Activated CD8-positive, alpha-beta memory T cell treated with anti-CD3 and anti-CD28 coated beads, Interleukin-2, amount 50 U/mL, for 1 hour (primary cell): Measurements from ENCODE around the gene COG5.

Source experiments
- DNase-seq: peaks from one replicate; pipeline ENCODE4 v3.0.0-alpha.2; 2020; ENCODE audit errors: extremely low read depth

The COG5 gene

GRCh38 chr7:107394831-107395230 is 168.9 kb downstream of the COG5 start:
- no peak for DNase-seq

- DNase-seq: no peak
Measured at GRCh38 chr7:107394276-107394675, 169.4 kb downstream of the COG5 start.

GRCh38 chr7:107392830-107393229 is 170.9 kb downstream of the COG5 start:
- no peak for DNase-seq

GRCh38 chr7:107390916-107391315 is 172.8 kb downstream of the COG5 start:
- DNase-seq: no peak

- no peak for DNase-seq
Measured at GRCh38 chr7:107388604-107389003, 175.1 kb downstream of the COG5 start.

- DNase-seq: no peak
Measured at GRCh38 chr7:107387573-107388219, 176.0 kb downstream of the COG5 start.

DNA sequence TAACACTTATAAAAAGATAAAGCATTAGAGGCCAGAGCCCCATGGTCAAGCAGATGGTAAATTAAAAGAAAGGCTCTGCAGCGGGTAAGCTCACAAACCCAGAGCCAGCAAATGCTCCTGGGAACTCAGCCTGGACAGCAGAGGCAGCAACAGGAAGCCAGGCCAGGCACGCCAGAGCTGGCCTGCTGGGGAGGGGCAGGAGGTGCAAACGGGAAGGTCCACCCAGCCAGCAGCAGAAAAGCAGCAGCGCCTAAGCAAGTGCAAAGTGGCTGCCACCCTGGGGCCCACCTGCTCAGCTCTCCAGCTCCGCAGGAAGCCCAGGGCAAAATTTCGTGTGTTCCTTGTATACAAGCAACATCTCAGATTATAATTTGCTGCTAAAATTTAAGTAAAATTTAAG is 176.6 kb downstream of the COG5 start:
- no peak for DNase-seq

GRCh38 chr7:107386548-107387102 is 177.1 kb downstream of the COG5 start:
- no peak for DNase-seq

DNA sequence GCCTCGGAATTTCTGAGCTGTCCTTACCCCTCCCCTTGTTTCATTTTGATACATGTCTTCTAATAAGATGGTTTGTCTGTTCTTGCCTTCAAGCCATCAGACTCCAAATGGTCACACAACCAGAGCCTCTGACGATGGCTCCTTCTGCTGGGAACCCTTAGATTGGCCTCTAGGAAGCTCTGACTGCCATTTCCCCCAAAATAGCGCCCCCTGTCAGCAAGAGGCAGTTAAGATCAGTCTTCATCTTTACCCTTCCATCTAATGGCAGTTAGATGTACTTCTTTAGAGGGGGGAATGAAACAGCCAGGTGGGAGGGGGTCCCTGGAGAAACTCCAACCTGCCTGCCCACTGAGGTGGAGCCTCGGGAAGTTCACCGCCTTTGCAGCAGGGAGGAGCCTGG is 179.7 kb downstream of the COG5 start:
- DNase-seq: no peak

GRCh38 chr7:107383203-107383602 is 180.5 kb downstream of the COG5 start:
- DNase-seq: no peak

- no peak for DNase-seq
Measured at GRCh38 chr7:107381453-107381852, 182.3 kb downstream of the COG5 start.

GRCh38 chr7:107373354-107373753 is 190.4 kb downstream of the COG5 start:
- DNase-seq: no peak

- no peak for DNase-seq
Measured at GRCh38 chr7:107372298-107372697, 191.4 kb downstream of the COG5 start.

DNA sequence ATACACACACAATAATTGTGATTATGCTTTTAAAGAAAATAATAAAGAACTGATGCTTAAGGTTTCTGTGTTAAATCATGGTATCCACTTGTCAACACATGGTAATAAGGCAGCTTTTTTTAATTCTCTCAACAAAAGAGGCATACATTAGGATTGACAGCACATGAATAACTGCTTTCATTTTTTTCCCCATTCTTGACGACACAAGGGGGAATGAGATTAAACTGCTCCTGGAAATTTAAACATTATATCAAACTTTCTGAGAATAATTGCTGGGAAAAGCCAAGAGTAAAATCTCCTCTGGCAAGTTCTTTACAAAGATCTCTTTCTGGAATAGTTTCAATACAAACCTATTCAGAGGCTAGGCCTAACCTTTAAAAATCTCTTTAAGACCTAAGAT is 192.9 kb downstream of the COG5 start:
- no peak for DNase-seq

DNA sequence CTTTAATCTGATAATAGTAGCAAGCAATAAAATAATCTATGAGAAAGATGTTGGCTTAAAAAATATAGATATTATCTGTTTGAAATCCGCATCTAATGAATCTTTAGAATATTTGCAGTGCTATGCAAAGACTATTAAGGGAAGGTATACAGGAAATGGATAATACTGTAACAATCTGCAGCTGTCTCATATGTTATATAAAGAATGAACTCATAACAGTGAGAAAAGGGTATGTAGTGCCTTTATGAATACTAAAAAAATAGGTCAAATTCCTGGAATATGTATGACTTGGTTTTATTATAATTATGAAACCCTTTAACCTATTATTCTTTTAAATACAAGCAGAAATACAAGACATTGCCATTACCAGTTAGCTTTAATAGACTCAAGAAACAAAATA is 198.9 kb downstream of the COG5 start:
- DNase-seq: no peak

DNA sequence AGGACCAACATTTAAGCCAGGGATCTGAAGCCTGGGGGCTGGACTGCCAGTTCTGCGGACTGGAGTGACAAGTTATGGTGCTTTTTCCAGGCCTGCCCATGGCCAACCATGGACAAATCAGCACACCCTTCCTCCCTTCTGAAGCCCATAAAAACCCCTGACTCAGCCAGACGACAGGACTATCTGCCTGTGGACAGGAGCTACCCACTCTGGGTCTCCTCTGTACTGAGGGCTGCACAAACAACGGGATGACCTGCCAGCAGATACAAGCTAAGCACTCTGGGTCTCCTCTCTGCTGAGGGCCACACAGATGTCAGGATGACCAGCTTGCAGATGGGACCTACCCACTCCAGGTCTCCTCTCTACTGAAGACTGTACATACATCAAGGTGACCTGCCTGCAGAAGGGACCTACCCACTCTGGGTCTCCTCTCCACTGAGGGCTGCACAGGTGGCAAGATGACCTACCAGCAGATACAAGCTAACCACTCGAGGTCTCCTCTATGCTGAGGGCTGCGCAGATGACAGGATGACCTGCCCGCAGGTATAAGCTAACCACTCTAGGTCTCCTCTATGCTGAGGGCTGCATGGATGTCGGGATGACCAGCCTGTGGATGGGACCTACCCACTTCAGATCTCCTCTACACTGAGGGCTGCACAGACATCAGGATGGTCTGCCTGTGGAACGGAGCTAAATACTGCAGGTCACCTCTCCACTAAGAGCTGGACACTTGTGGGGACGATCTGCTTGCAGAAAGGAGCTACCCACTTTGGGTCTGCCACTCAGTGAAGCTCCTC is 204.0 kb downstream of the COG5 start:
- no peak for DNase-seq

DNA sequence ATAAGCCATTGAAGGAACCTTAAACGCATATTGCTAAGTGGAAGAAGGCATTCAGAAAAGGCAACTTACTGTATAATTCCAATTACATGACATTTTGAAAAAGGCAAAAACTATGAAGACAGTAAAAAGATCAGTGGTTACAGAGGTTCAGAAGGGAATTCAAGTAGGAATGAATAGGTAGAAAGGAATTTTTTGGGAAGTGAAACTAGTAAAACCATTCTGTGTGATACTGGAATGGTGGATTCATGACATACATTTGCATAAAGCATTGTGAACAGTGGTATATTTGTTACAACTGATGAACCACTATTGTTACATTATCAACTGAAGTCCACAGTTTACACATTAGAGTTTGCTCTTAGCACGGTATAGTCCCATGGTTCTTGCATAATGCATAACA is 208.1 kb downstream of the COG5 start:
- no peak for DNase-seq

DNA sequence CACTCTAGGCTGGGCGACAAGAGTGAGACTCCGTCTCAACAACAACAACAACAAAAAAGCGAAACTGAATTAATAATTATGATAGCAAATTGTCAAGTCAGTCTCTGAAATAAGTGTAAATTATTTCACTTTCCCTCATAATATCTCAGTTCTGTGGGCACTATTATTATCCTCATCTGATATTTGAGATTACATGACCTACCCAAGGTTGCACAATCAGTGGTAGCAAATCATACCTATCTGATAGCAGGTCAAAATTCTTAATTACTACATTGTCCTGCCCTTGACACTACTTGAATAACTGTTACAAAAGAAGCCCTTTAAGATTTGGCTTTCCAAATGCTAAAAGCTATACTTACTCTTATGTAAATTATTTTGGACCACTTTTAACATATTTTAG is 209.1 kb downstream of the COG5 start:
- DNase-seq: no peak

DNA sequence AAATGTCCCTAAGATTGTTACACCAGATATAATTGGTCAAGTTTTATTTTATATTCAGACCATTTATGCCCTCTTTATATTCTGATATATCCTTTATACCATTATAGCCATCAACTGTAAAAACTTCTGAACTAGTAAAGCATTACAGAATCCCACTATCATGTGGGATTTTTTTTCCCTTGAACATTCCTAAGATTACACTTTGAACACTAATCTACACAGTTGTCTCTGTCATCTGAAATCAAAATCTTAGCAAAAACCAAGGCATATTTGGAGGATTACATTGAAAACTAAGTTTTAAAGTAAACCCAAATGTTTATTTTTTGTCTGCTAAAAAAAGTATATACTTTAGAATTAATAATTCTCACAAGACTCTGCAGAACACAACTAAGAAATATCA is 210.0 kb downstream of the COG5 start:
- DNase-seq: no peak

GRCh38 chr7:107345898-107346297 is 217.8 kb downstream of the COG5 start:
- no peak for DNase-seq

GRCh38 chr7:107344799-107345198 is 218.9 kb downstream of the COG5 start:
- no peak for DNase-seq

GRCh38 chr7:107344286-107344685 is 219.4 kb downstream of the COG5 start:
- no peak for DNase-seq

GRCh38 chr7:107338080-107338479 is 225.6 kb downstream of the COG5 start:
- DNase-seq: no peak
